HepG2 (cell line): Measurements from ENCODE around the gene TLNRD1. TPM values are rescaled to one million over a fixed set of nuclear protein-coding genes. Genes with fewer than 3 reads are reported as not detected.

Source experiments
- ATAC-seq: fragments of 200-7000 bp; cut with Tn5 transposase; 3 replicates; pipeline ENCODE4 v1.9.1; 2020; ENCODE audit warnings: mild to moderate bottlenecking, moderate library complexity
- BruUV-seq: library from RNA; stranded (reverse); fragments of 400-500 nt; replicated peaks from 2 replicates; lab custom pipeline; 2021; lab: Mats Ljungman, UMichigan
- CTCF ChIA-PET: fragments of 300-600 bp; formaldehyde crosslinking; extraction: SDS; loops from one replicate; lab custom pipeline; 2021; ENCODE audit warnings: low total read pairs, inconsistent platforms, low intra/inter-chr PET ratio; lab: Yijun Ruan, JAX
- POLR2A ChIA-PET: fragments of 350-600 bp; sonication (Branson Sonifier 250); formaldehyde crosslinking; loops from one replicate; lab custom pipeline; 2020; ENCODE audit warnings: antibody characterized with exemption, inconsistent platforms; lab: Yijun Ruan, JAX
- DNase-seq: peaks from one replicate; pipeline ENCODE4 v3.0.0-alpha.2; 2015; ENCODE audit warnings: low spot score
- FAIRE-seq: peaks from 3 replicates; lab custom pipeline; 2011; peaks lifted over from hg19 to GRCh38; lab: Jason Lieb, UNC
- H2AFZ ChIP-seq: one replicate; pipeline ENCODE4 v1.6.1; 2011; ENCODE audit warnings: low read length, inconsistent platforms
- H3K27ac ChIP-seq: fragments of 300-600 bp; 3 replicates; pipeline ENCODE4 v1.8.0; 2011; ENCODE audit warnings: mixed run types, mild to moderate bottlenecking, mixed read lengths, low read length, inconsistent platforms; ENCODE audit not compliant: insufficient read depth; ENCODE audit errors: extremely low read length
- H3K27me3 ChIP-seq, 2 experiments: fragments of 200-600 bp in 1 of 2; 2 replicates in 1 of 2; 3 replicates in 1 of 2; pipeline versions ENCODE4 v1.6.0 to v1.8.0; 2011; ENCODE audit warnings: low read length in 2 of 2, mild to moderate bottlenecking in 2 of 2, moderate library complexity in 2 of 2, inconsistent platforms in 1 of 2; ENCODE audit not compliant: insufficient read depth in 2 of 2, control insufficient read depth in 1 of 2
- H3K36me3 ChIP-seq, 2 experiments: fragments of 200-600 bp in 1 of 2; replicated peaks in 1 of 2; 2 replicates in 1 of 2; 3 replicates in 1 of 2; pipeline versions ENCODE4 v1.5.1 to v1.8.0; 2011; ENCODE audit warnings: low read length in 2 of 2, inconsistent platforms in 1 of 2; ENCODE audit not compliant: insufficient read depth in 2 of 2, control insufficient read depth in 1 of 2
- H3K4me1 ChIP-seq: 2 replicates; pipeline ENCODE4 v1.5.1; 2012; ENCODE audit warnings: low read length, inconsistent platforms; ENCODE audit not compliant: insufficient read depth
- H3K4me2 ChIP-seq: 2 replicates; pipeline ENCODE4 v1.6.0; 2011; ENCODE audit warnings: low read depth, low read length, inconsistent platforms
- H3K4me3 ChIP-seq, 3 experiments: fragments of 200-600 bp in 1 of 3; sonication (generic), shearing (Covaris generic) in 1 of 3; replicated peaks in 1 of 3; 2 replicates each; pipeline ENCODE4 v1.5.1; 2011 to 2016; ENCODE audit warnings: low read length in 3 of 3, inconsistent platforms in 2 of 3, low read depth in 2 of 3, mild to moderate bottlenecking in 2 of 3, control low read depth in 1 of 3, mixed read lengths in 1 of 3; ENCODE audit not compliant: insufficient read depth in 1 of 3
- H3K79me2 ChIP-seq: one replicate; pipeline ENCODE4 v1.6.1; 2011; ENCODE audit warnings: low read length, inconsistent platforms; ENCODE audit not compliant: insufficient read depth
- H3K9ac ChIP-seq: 2 replicates; pipeline ENCODE4 v1.6.0; 2011; ENCODE audit warnings: mild to moderate bottlenecking, low read depth, low read length, inconsistent platforms; ENCODE audit not compliant: insufficient read depth
- H3K9me3 ChIP-seq: 2 replicates; pipeline ENCODE4 v1.5.1; 2012; ENCODE audit warnings: mild to moderate bottlenecking, low read length
- H4K20me1 ChIP-seq: 2 replicates; pipeline ENCODE4 v1.6.0; 2011; ENCODE audit warnings: inconsistent platforms, mild to moderate bottlenecking, low read length, moderate library complexity; ENCODE audit not compliant: insufficient read depth
- CEBPB ChIP-seq: IDR thresholded peaks from 2 replicates; pipeline ENCODE4 v1.6.1; 2011; ENCODE audit warnings: low read depth, low read length, improper control_type of control experiment, borderline replicate concordance
- FOXA1 ChIP-seq, 2 experiments: fragments of 450-650 bp in 1 of 2; sonication (generic) in 1 of 2; formaldehyde crosslinking in 1 of 2; IDR thresholded peaks; 2 replicates each; pipeline versions ENCODE4 v1.4.0 to v1.6.1; 2016 to 2020; ENCODE audit warnings: missing genetic modification reagents in 1 of 2
- HCFC1 ChIP-seq: fragments of 150-350 bp; IDR thresholded peaks from 2 replicates; pipeline ENCODE4 v1.6.1; 2014; ENCODE audit warnings: low read depth, low read length
- KDM5A ChIP-seq: fragments of 200-600 bp; sonication (generic); IDR thresholded peaks from 2 replicates; pipeline ENCODE4 v1.7.0; 2018; ENCODE audit warnings: antibody characterized with exemption, mild to moderate bottlenecking, low read length, borderline replicate concordance
- SAP130 ChIP-seq: IDR thresholded peaks from 2 replicates; pipeline ENCODE4 v1.6.1; 2016; ENCODE audit warnings: low read depth
- SSRP1 ChIP-seq: IDR thresholded peaks from 2 replicates; pipeline ENCODE4 v1.6.1; 2016; ENCODE audit warnings: control low read depth
- ZIK1 ChIP-seq: sonication (generic); formaldehyde crosslinking; IDR thresholded peaks from 2 replicates; pipeline ENCODE4 v1.5.0; 2020; ENCODE audit warnings: mild to moderate bottlenecking, low read depth, missing genetic modification reagents, borderline replicate concordance
- ZNF230 ChIP-seq: sonication (generic); formaldehyde crosslinking; IDR thresholded peaks from 2 replicates; pipeline ENCODE4 v1.4.0; 2020; ENCODE audit warnings: mild to moderate bottlenecking, missing genetic modification reagents
- ZNF274 ChIP-seq: sonication (generic); formaldehyde crosslinking; IDR thresholded peaks from 2 replicates; pipeline ENCODE4 v1.5.1; 2020; ENCODE audit warnings: mild to moderate bottlenecking, missing genetic modification reagents
- ZNF468 ChIP-seq: sonication (generic); formaldehyde crosslinking; IDR thresholded peaks from 2 replicates; pipeline ENCODE4 v1.8.0; 2022; ENCODE audit warnings: mild to moderate bottlenecking, moderate library complexity, missing genetic modification reagents
- ZSCAN31 ChIP-seq: sonication (generic); formaldehyde crosslinking; IDR thresholded peaks from 2 replicates; pipeline ENCODE4 v1.5.0; 2020; ENCODE audit warnings: low read depth, mild to moderate bottlenecking, missing genetic modification reagents
- WGBS: methylation state at CpG from one replicate; pipeline ENCODE4 v1.1.6; 2017; ENCODE audit warnings: low lambda C conversion rate; 5-methylcytosine and 5-hydroxymethylcytosine counted together
- in situ Hi-C: cut with HindIII; loops from 2 replicates; pipeline ENCODE4 v1.10.0; 2017; ENCODE audit warnings: low pct_unique_long_range_greater_than_20kb; ENCODE audit not compliant: extremely low pct_ligation_motif_present
- intact Hi-C: fragments of 100-400 bp; cut with micrococcal nuclease; formaldehyde crosslinking; loops from one replicate; pipeline ENCODE4 v1.10.0; 2022; ENCODE audit not compliant: unreplicated experiment
- polyA plus RNA-seq, 8 experiments: library from polyadenylated mRNA; depleted of rRNA in 3 of 8; stranded (reverse) in 7 of 8; unstranded in 1 of 8; fragments of >200 nt; fragmentation: Illumina TruSeq in 4 of 8; extraction: Trizol in 4 of 8; gene quantifications; 2 replicates each; pipeline versions ENCODE4 v1.2.1 to v1.2.3, GENCODE V29; 2011 to 2016; ENCODE audit warnings: low read depth in 4 of 8, missing spikeins in 1 of 8, mixed read lengths in 1 of 8; ENCODE audit not compliant: insufficient read depth in 1 of 8
- total RNA-seq, 5 experiments: library from RNA; depleted of rRNA; stranded (reverse); fragments of >200 nt; fragmentation: Illumina TruSeq; extraction: Trizol; gene quantifications; 2 replicates each; pipeline ENCODE4 v1.2.3, GENCODE V29; 2016; ENCODE audit warnings: low read depth in 1 of 5
- TF ChIP-seq, protein P1 (sequence below): sonication (generic); formaldehyde crosslinking; IDR thresholded peaks from 2 replicates; pipeline ENCODE4 v1.5.1; 2020; ENCODE audit warnings: mild to moderate bottlenecking, missing genetic modification reagents, moderate library complexity

Gene TLNRD1
- total and polyA plus RNA-seq, 2 of the 13 experiments (the other 11 are each of a cell fraction or from before 2014, with no cell fraction given), result 3.4 to 5.3 TPM

DNA sequence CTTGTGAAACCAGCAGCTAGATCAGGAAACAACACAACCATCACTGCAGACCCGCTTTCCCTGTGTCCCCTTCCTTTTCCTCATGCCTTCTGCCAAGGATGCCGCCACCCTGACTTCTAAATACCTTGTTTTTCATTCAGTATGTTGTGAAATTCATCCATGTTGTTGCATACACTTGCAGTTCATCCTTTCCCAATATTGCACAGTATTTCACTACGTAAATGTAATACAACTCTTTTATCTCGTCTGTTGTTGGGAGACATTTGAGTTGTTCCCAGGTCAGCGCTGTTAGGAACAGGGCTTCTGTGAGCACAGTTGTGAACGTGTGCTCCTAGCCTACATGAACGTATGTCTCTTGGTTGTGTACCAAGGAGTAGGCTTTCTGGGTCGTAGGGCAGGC is 24.2 kb downstream of the TLNRD1 start:
- Histone ChIP-seq H3K9me3 (no peaks in the 10 kb centered on the region), H3K9ac (no peak overlapping the region), H2AFZ (no peak overlapping the region), H3K4me3 (no peak overlapping the region), H3K27ac (no peak overlapping the region), H3K4me2 (no peak overlapping the region), H4K20me1 (no peaks in the 10 kb centered on the region), H3K36me3 (no peaks in the 10 kb centered on the region), H3K79me2 (no peaks in the 10 kb centered on the region), H3K4me1 (0 out of 2 replicates have a peak, but pooled peaks cover 10% of the 10 kb centered on the region), H3K27me3 (peaks cover 0 to 8% of the 10 kb centered on the region in 2 experiments; a peak in 2 of 5 replicates)
- intact Hi-C loops, result no loop called here
- ChIA-PET CTCF (no interaction called here), POLR2A (no interaction called here)
- DNase-seq, result no peak
- in situ Hi-C loops, result no loop called here
- FAIRE-seq, result no peak
- no peak for ATAC-seq
- BruUV-seq, result no TSS peak
- TF ChIP-seq HCFC1 (no peak), CEBPB (peak; percentile 64; the same call in 1 of the 2 replicates)
- WGBS, result 40% methylated on average over 8 of the region's 8 CpGs

DNA sequence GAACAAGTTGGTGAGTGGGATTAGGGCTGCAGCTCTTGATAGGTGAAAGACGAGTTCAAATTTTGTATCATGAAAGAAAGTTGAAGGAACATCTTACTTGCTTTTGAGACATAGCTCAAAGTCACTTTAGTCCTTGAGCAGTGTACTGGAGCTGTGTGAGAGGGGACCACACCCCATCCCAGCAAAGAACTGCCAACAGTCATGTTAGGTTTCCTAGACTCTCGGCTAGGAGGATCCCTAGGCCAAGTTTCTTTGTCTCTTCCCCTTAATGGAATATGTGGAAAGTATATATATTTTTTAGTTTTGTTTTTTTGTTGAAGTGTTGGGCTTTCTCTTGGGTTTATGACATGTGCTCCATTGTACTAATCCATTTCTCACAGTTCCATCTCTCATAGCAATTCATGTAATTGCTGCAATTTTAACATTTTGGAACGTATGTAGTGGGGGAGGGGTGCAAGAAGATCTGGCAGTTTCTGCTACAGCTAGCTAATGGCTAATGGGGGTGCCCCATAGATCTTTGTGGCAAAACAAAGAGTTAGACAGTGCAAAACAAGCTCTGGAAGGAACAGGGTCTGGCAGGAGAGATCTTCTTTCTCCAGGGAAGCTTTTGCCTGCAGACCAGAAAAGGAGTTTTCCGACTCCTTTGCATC is 25.1 kb downstream of the TLNRD1 start:
- Histone ChIP-seq H3K27ac (no peak overlapping the region), H3K4me3 (no peak overlapping the region), H2AFZ (no peak overlapping the region), H3K4me1 (0 out of 2 replicates have a peak, but pooled peaks cover 10% of the 10 kb centered on the region), H3K4me2 (no peak overlapping the region), H4K20me1 (no peaks in the 10 kb centered on the region), H3K9me3 (no peaks in the 10 kb centered on the region), H3K36me3 (no peaks in the 10 kb centered on the region), H3K79me2 (no peaks in the 10 kb centered on the region), H3K9ac (no peak overlapping the region), H3K27me3 (peaks cover 0 to 8% of the 10 kb centered on the region in 2 experiments; a peak in 2 of 5 replicates)
- WGBS, result 23% methylated on average over 4 of the region's 4 CpGs
- CTCF ChIA-PET, result no interaction called here
- in situ Hi-C loops (no loop called here), intact Hi-C loops (no loop called here)
- DNase-seq, result no peak
- no peak for FAIRE-seq
- ATAC-seq, result no peak
- no TSS peak for BruUV-seq
- POLR2A ChIA-PET, result no interaction called here
- TF ChIP-seq ZNF468 (CRISPR knock-in tag) (no peak), KDM5A (no peak), ZNF274 (no peak), FOXA1 (IDR thresholded peaks at IDR 0.05) (no peak), FOXA1 (CRISPR knock-in tag; IDR thresholded peaks at IDR 0.05) (no peak), ZNF230 (CRISPR knock-in tag) (no peak), SSRP1 (CRISPR knock-in tag) (no peak), ZSCAN31 (CRISPR knock-in tag) (no peak), ZIK1 (no peak), SAP130 (no peak)
- TF ChIP-seq, protein P1, sequence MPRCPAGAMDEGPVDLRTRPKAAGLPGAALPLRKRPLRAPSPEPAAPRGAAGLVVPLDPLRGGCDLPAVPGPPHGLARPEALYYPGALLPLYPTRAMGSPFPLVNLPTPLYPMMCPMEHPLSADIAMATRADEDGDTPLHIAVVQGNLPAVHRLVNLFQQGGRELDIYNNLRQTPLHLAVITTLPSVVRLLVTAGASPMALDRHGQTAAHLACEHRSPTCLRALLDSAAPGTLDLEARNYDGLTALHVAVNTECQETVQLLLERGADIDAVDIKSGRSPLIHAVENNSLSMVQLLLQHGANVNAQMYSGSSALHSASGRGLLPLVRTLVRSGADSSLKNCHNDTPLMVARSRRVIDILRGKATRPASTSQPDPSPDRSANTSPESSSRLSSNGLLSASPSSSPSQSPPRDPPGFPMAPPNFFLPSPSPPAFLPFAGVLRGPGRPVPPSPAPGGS (CRISPR knock-in tag), result no peak
